ACHN (cell line): ENCODE results near the gene MILR1.
A peak's percentile ranks its signal among the peaks of the same experiment; 100 is the strongest.

Experiments used
- DNase-seq: peaks from one replicate; pipeline ENCODE4 v3.0.0-alpha.2; 2015
- in situ Hi-C: cut with HindIII; loops from 2 replicates; pipeline ENCODE4 v1.10.0; 2017; ENCODE audit warnings: low sequenced_read_pairs, low pct_ligation_motif_present, low pct_unique_long_range_greater_than_20kb

MILR1 gene

DNA sequence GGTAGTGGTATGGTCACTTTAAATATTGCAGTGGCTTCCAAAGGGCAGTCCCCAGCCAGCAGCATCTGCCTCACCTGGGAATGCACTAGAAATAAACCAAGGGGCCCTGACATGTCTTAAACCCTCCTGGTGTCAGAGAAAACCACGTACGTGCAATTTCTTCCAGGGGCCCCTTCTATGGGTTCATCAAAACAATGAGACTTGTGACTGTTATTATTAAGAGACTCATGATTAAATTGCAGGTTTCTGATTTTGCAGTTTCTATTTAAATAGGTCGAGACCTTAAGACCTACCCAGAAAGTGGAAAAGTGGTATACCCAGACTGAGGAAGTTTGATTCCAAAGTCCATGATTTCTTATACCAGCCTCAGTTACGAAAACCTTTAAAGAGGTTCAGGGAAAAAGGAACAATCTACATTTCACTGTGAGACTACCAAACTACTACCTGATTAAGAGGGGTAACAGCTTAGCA is 48.7 kb downstream of the MILR1 start:
- DNase-seq = no peak
- in situ Hi-C loops = no loop called here

DNA sequence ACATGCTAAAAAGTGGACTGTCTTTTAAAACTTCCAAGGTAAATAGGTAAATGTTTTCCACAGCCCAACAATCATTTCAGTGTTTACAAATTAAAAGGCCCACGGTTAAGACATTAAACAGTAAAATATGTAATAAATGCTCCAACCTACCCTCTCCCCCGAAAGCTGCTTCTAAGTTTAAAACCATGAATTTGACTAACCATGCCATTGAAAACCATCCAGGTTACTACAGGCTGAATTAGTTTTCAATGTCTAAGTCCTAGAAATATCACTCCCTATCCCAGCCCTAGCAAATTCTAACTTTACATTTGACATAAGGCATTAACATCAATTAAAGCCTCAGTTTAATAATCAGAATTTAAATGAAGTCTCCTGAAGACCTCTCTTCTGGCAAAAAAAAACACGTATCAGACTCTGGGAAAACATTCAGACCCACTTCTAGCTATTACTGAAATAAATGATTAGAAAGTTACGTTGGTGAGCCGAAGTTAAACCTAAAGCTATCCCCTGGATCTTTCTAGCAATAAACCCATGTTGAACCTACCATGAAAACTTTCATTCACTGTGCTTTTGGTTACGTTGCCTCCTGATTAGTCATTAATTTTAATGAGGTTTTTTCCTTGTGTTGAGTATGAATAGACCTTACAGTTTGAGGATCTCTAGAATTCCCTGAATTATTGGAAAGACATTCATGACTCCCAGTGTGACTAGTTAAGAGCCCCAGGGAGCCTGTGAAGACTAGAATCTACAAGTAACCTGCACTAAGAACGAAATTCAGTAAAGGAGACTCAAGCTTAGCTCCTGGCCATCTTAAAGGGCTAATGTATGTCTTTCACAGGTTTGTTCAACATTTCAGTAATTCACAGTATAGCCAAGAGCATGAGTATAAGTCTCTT is 49.6 kb downstream of the MILR1 start:
- peak; percentile 38 for DNase-seq
- in situ Hi-C loops = no loop called here

DNA sequence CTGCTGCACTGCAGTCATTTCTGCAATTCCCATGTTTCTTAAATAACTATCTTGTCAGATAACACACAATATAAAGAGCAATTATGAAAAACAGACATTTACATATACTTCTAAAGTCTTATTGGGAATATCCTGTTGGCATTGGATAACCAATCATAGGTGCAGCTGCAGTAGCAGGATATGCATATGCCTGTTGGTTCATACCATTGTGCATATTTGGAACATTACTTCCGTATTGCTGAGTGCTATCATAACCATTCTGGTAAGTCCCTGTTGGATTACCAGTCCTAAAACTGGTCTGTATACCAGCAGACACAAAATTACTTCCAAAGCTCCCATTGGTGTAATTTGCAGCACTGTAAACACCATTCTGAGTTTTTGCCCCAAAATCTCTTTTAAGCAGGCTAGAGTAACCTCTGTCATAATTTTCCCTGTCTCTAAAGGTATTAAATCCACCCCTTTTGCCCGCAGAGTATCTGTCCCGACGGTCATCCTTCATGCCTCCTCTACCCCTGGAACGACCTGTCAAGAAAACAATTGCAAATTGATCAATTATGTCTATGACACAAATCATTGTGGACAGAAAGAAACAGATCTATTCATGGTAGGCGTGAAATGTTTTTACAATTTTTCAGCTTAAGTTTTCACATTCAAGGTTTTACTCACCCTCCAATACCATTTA is 51.0 kb downstream of the MILR1 start:
- DNase-seq = peak; percentile 34
- in situ Hi-C loops = no loop called here

DNA sequence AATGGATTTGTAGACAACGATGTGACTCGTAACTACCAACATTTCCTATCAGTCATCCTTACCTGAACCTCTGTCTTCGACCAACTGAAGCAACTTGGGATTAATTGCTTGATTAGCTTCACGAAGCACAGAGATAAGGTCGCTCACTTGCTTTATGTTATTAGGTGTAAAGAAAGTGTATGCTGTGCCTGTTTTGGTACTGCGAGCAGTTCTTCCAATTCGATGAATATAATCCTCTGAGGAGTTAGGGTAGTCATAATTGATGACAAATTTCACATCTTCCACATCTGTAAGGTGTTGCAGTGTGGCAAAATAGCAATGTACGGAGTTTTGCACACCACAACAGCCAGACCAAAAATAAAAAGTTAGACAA is 51.6 kb downstream of the MILR1 start:
- DNase-seq = no peak
- in situ Hi-C loops = no loop called here

DNA sequence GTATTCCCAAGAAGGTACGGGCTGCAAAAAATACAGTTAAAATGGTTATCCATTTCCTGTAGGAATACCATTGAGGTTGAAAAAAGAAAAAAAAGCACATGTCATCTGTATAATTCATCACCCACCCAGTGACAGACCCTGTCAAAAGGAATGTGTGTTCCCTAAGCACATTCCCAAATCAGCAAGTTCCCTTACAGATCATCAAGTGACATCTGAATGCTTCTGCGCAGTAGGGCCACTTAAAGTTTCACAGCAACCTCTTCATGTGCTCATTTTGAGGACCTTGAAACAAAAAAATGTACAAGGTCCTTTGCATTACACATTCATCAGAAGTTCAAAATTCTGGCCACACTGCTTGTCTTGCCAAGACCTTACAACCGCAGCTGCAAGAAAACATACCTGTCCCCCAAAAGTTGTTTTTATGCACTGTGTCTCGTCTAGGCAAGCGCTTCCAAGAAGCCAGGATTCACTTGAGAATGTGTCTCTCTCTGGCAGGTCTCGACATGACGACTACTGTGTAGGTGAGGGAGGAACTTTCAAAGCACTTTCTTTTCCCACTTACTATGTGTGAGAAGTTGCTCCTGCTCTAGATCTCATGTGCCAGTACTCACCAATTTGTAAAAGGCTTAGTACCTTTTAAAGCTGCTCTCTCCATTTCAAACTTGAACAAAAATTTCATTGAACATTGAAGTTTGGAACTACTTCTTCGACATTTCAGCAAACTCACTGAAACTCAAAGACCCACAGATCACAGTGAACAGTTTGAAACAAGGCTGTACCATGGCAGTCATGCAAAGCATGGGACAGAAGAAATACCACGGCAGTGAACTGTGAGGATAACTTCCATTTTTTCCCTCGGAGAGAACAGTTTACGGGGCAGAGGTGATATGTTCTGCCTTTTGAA is 52.2 kb downstream of the MILR1 start:
- in situ Hi-C loops = no loop called here
- peak; percentile 21 for DNase-seq

DNA sequence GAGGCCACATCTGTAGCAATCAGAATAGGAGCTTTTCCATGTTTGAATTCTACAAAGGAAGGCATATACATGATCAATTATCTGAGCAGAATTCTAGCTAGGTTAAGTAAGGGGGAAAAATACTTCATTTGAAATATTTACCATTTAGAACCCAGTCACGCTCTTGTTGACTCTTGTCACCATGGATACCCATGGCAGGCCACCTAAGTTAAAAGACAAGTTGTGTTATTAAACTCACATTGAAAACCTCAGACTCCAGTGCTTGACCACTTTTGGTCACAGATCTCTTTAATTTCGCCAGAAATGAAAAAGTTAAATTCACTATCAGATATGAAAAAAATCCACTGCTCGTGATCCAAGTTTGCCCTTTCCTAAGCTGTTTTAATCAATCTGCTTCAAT is 53.1 kb downstream of the MILR1 start:
- in situ Hi-C loops = no loop called here
- no peak for DNase-seq

DNA sequence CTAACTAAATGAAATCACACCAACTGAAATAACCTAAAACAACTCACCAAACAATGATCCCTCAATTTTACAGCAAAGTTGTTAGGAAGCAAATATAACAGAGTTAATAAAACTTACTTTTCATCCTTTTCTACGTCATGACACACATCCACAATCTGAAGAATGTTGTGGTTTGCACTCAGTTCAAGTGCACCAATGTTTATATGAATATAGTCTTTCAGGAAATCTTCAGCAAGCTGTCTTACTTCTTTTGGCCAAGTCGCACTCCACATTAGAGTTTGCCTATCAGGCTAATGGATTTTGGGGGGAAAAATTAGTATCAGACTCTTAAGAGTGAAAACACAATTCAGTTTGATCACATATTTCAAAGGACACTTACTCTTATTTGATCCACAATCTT is 53.9 kb downstream of the MILR1 start:
- in situ Hi-C loops = no loop called here
- DNase-seq = no peak

DNA sequence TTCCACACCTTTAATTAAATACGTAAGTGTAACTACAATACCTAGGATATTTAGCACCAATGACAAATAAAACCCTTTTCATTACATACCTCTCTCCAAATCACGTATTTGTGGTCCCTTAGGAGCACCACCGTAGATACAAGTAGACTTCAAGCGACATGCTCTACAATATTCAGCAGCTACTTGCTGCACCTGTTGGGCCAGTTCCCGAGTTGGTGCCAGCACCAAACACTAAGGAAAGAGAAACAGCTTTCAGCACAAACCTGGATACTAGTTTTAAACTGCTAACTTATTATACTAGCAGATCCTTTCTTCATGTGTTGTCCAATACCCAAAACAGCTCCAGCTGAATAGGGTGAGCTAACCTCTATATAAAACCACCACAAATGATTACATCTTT is 54.4 kb downstream of the MILR1 start:
- in situ Hi-C loops = no loop called here
- no peak for DNase-seq

DNA sequence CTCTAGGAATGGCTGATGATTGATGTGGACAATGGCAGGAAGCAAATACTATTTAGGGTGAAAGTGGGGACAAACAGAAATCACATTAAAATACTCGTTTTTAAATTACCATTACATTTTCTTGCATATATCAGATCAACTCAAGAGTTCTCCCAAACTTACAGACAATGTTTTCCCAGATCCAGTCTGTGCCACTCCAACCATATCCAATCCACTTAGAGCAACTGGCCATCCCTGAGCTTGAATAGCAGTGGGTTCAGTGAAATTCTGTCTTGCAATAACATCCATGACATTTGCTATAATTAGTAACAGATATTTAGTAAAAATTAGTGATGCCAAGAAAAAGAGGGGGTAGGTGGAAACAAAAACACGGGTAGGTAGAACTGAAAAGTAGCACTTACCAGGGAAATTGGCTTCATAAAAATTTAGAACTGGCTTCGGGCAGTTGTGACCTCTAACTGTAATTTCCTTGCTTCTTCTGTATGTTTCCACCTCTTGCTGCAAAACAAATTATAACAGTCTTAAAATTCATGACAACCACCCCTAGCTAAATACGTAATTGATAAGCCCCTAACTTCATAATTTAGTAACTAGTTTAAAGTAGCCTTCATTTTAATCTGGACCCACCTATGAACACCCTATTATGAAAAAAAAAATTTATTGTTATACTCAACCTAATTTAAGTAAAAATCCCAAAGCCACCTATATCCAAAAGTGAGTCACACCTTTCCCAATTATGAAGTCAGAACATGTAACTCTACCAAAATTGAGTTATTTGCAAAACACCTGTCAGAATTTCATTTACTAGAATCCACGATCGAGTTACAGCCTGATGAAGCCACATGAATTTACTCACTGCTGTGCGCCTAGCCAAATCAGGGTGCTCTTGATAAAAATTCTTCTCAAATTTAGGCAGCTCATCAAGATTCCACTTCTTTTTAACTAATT is 55.2 kb downstream of the MILR1 start:
- no peak for DNase-seq

DNA sequence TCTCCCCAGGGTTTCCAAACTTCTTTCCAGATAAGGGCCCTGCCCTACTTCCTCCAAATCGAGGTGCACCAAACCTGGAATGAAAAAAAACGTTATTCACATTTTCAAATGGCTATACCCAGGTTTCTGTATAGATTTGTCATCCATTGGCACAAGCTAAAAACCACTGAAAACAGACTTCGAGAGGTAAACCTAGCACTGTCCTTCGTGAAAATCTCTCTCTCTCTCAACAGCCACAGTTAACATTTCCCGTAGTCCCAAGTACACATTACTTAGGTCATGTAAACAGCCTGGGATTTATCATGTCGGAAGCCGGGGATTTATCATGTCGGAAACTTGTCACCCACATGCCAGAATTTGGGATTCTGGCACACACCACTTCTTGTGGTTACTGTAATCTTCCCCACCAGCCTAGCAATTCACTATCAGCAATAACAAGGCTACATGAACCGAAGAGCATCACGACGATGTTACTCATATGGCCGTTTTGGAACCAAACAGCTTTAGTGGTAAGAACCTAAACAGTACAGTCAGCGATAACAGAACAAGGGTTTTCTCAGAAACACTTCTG is 55.9 kb downstream of the MILR1 start:
- in situ Hi-C loops = no loop called here
- DNase-seq = peak; percentile 42

More for the DNA sequence above, 55.2 kb downstream of the MILR1 start:
- in situ Hi-C loops = no loop called here

DNA sequence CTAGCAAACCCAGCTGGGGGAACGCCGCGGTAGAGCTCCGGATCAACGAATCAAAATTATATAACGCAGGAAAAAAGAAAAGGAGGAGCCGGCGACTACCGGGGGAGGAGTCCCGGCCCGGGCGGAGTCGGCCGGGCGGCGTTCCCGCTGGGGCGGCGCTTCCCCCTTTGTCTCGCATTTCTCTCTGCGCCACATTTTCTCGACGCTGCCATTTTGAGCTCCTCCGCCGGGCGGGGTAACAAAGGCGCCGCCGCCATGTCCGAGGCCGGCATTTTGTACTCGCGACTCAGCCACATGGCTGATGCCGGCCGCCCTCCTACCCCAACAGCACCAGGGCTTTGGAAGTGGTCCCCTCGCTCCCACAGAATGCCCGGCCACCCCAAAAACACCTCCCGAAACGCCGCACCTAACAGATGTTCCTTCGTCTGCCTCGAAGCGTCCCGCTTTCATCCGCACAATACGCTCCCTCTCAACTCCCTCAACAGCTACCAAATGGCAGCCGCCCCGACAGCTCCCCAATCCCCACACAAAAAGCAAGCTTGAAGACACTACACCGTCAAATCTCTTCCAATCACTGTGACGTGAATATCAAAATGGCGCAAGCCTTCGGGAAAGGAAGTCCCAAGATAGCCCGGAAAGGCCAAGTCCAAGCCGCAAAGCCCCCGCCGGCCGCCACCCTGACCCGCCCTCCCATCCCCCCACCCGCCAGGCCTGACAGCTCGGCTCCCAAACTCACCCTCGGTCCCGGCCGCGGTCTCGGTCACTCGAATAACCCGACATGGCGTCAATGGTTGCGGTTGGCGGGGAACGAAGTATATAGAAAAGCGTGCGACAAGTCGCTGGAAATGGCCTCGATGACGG is 56.7 kb downstream of the MILR1 start:
- DNase-seq = peak; percentile 87
- in situ Hi-C loops = no loop called here

DNA sequence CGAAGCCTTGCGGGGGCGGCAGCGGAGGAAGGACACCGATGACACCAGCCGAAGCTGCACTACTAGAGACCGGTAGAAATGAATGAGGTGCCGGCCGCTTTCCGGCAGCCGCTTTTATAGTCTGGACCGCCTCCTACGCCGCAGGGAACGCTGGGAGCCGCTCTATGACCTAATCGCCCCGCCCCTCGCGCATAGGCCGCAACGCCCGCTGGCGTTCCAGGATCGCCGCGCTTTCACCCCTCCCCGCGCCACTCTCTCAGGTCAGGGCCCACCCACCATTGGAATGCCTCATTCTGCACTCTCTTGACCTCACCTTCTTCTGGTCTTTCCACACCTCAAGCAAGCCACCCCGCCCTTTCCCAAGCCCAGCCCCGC is 57.3 kb downstream of the MILR1 start, which contains the start of gene DDX5:
Gene DDX5, minus strand, starts transcription at position 89 of the 375 bp plus-strand sequence. CDS start 170 bp downstream, outside the sequence.
- peak; percentile 98 for DNase-seq
- in situ Hi-C loops = no loop called here

DNA sequence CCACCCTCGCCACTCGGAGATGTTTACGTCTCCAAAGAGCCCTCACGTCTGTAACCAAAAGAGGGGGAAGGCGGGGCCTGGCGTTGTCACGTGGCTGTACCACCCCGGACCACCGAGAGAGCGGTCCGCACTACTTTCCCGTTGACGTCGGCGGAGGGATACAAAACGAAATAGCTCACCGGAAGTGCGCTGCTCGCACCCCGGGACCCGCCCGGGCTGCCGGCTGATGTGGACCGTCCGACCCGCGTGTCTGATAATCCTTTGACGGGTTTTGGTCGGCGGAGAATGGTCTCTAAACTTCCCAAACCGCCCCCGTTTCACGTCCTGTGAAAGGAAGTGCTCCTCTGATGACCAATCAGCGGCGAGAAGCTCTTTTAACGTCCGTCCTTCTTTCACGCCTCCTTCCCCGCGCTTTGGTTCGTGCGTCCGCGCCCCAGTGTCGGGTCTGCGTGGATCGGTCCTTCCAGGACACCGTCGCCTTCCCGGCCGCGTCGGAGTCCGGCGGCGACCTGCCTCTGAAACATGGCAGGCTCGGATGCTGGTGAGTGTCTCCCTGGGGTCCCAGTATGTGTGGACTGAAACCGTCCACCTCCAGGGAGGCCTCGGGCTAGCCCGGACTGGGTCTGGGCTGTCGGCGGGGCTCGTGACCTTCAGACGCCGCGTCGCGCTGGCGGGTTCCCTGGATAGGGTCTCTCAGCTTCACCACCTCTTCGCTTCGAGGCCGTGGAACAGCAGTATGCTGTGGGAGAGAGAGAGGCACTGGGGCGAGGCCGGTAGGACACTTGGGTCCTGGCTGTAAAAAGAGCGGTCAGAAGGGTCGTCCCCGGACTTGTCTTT is 57.9 kb downstream of the MILR1 start, which contains the start of gene CEP95:
Gene CEP95, plus strand, starts transcription at position 402 of the 837 bp plus-strand sequence. Its CDS starts 121 bp downstream, at position 523.
- in situ Hi-C loops = no loop called here
- DNase-seq = peak; percentile 95

DNA sequence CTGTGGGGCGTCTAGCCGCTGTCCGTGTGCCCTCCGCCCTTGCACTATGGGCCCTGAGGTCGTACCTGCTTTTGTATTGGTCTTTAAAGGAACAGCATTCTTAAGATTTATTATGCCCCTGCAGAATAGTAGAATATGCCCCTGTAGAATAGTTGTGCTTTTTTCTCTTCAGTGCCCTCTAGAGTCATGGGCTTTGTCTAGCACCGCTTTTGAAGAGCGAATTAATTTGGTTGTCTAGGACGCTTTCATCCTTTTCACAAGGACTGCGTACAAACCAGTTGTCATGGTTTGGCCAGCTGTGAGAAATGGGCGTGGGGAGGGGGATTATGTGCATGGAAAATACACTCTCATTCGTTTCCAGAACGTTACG is 58.5 kb downstream of the MILR1 start:
- in situ Hi-C loops = no loop called here

DNA sequence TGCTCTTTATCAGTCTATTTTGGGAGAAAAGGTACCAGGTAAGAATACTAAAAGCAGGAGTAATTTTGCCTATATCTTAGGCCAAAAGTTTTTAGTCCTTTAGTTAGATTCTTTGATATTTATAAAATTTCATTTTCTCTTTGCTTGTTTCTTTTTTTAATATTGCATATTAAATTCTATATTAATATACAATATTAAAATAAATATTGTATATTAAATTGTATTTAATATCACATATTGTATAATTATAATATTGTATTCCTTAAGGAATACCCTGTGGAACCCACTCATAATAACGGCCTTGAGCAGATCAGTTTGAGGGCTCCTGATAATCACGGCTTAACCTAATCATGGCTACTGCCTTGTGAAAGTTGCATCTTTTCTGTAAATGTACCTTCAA is 59.8 kb downstream of the MILR1 start:
- no peak for DNase-seq
- in situ Hi-C loops = no loop called here

More for the DNA sequence above, 58.5 kb downstream of the MILR1 start:
- DNase-seq = peak; percentile 83

DNA sequence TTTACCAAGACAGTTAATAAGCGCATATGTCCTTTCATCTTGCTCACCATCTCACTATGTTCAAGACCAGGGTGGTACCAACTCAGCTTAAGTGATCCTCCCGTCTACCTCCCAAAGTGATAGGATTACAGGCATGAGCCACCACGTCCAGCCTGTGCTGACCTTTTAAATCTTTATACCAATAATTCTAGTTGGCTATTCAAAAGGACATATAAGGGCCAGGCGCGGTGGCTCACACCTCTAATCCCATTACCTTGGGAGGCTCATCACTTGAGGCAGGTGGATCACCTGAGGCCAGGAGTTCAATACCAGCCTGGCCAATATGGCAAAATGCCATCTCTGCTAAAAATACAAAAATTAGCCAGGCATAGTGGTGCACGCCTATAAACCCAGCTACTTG is 60.3 kb downstream of the MILR1 start:
- no peak for DNase-seq
- in situ Hi-C loops = no loop called here
